Astrocyte (in vitro differentiated cells and primary cell): ENCODE data around the gene STAT3.

Experiments
- EZH2 ChIP-seq: IDR thresholded peaks from 2 replicates; pipeline ENCODE4 v1.6.1; 2012; ENCODE audit warnings: mild to moderate bottlenecking, low read length, inconsistent platforms; ENCODE audit not compliant: insufficient read depth
- TF ChIP-seq, protein P1 (sequence below): IDR thresholded peaks from 2 replicates; pipeline ENCODE4 v1.5.1; 2011; ENCODE audit warnings: low read depth, mild to moderate bottlenecking, inconsistent platforms, low read length, moderate library complexity; ENCODE audit not compliant: insufficient read depth

DNA sequence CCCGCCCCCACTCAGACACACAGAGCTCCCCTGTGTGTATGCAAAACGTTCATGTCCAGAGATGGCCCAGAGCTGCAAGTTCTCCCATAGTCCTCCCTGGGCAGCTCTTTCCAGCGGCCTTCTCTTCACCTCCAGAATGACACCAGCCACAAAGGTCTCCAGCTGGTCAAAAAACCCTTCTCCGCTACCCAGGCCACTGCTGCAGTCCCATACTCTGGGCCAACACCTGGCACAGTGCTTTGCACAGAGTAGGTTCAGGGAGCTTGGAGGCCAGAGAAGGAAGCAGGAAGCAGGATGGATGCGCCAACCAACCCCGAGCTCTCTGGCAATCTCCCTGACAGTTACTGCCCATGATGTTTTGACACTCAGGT lies 110.9 kb downstream of the STAT3 start:
- TF ChIP-seq, protein P1, sequence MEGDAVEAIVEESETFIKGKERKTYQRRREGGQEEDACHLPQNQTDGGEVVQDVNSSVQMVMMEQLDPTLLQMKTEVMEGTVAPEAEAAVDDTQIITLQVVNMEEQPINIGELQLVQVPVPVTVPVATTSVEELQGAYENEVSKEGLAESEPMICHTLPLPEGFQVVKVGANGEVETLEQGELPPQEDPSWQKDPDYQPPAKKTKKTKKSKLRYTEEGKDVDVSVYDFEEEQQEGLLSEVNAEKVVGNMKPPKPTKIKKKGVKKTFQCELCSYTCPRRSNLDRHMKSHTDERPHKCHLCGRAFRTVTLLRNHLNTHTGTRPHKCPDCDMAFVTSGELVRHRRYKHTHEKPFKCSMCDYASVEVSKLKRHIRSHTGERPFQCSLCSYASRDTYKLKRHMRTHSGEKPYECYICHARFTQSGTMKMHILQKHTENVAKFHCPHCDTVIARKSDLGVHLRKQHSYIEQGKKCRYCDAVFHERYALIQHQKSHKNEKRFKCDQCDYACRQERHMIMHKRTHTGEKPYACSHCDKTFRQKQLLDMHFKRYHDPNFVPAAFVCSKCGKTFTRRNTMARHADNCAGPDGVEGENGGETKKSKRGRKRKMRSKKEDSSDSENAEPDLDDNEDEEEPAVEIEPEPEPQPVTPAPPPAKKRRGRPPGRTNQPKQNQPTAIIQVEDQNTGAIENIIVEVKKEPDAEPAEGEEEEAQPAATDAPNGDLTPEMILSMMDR: no peak
- TF ChIP-seq EZH2: no peak
